Measurements from ENCODE around the gene ACSM3. TPM values are rescaled to one million over a fixed set of nuclear protein-coding genes. Genes with fewer than 3 reads are reported as not detected.
"Not testable (repeated sequence)": the region's sequence is repeated elsewhere in the genome, so short reads cannot be mapped to it uniquely, and the experiment has no call there.

ACSM3 gene, protein sequence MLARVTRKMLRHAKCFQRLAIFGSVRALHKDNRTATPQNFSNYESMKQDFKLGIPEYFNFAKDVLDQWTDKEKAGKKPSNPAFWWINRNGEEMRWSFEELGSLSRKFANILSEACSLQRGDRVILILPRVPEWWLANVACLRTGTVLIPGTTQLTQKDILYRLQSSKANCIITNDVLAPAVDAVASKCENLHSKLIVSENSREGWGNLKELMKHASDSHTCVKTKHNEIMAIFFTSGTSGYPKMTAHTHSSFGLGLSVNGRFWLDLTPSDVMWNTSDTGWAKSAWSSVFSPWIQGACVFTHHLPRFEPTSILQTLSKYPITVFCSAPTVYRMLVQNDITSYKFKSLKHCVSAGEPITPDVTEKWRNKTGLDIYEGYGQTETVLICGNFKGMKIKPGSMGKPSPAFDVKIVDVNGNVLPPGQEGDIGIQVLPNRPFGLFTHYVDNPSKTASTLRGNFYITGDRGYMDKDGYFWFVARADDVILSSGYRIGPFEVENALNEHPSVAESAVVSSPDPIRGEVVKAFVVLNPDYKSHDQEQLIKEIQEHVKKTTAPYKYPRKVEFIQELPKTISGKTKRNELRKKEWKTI
- 1.8 and 2.0 TPM in 2 replicates for total RNA-seq (2014; rRNA removed; shearing (Covaris generic))

DNA sequence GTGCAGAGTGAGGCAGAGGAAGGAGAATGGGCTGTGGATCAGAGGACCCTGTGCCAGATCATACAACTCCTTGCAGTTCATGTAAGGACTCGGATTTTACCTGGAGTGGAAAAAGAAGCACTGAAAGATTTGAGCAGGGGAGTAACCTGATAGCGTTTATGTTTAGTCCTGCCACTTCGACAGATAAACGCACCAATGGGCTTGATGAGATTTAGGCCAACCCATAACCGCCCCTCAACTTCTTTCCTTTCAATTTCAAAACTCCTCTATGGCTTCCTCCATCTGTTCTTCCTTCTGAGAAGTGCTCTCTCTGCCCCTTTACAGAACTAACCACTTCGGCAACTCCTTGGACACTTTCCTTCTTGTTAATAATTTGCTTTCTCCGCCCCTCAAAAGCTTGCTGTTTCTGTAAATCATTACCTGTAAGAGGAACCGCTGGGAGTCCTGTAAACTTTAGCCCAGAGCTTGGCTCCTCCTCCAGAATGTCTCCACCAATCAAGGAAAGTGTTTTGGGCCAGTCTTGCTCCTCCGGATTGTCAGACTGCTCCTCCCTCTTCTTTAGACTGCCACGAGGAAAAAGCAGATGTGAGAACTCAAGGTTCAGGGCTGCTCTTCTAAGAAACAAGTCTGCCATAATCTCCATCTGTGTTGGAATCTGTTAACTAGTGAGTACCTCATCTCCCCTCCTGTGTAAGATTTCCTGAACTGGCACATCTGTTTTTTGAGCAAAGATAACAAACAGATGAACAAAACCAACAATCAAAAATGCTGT lies at the start of gene ACSM3:
Gene ACSM3 (plus strand): TSS at position 554 of the 772 bp plus-strand sequence. CDS start 6,021 bp downstream, outside the sequence.
- Histone ChIP-seq H3K27ac (no peak within 1 kb of the TSS), H3K4me3 (peak within 1 kb of the TSS; percentile 49), H3K36me3 (no peaks in the 10 kb centered on the region), H3K9me3 (replicated peaks) (no peaks in the 10 kb centered on the region), H3K4me1 (no peaks in the 10 kb centered on the region), H3K27me3 (no peaks in the 10 kb centered on the region)
- peak; percentile 31 to 70 for DNase-seq

DNA sequence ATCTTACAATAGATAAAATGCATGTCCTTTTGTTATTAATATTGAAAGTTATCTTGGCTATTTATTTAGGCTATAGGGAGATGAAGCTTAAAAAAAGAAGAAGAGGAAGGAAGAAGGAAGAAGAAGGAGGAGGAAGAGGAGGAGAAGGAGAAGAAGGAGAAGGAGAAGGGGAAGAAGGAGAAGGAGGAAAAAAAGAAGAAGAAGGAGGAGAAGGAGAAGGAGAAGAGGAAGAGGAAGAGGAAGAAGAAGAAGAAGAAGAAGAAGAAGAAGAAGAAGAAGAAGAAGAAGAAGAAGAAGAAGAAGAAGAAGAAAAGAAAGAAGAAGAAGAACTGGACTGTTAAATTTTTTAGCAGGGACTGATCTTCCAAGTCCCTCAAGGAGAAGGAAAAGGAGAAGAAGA lies 46.1 kb upstream of the ACSM3 start:
- not testable (repeated sequence) for DNase-seq; H3K27ac ChIP-seq; H3K36me3 ChIP-seq; H3K27me3 ChIP-seq; H3K4me3 ChIP-seq; H3K9me3 ChIP-seq (replicated peaks)
- peaks cover 14% of the 10 kb centered on the region for H3K4me1 ChIP-seq

DNA sequence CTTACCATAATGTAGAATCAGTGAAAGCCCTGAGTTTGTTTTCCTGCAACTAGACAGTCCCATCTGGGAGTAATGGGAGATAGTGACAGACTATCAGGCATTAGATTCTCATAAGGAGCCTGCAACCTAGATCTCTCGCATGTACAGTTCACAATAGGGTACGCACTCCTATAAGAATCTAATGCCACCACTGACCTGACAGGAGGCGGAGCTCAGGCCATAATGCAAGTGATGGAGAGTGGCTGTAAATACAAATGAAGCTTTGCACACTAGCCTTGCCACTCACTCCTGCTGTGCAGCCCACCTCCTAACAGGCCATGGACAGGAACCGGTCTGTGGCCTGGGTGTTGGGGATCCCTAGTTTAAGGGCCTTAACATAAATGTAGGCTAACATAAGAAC lies 43.6 kb upstream of the ACSM3 start:
- DNase-seq = peak; percentile 64 to 72
- H3K4me1 ChIP-seq = peaks cover 14% of the 10 kb centered on the region
- no peaks in the 10 kb centered on the region for H3K27me3 ChIP-seq
- no peak overlapping the region for H3K4me3 ChIP-seq
- H3K9me3 ChIP-seq (replicated peaks) = no peaks in the 10 kb centered on the region
- no peak overlapping the region for H3K27ac ChIP-seq
- H3K36me3 ChIP-seq = no peaks in the 10 kb centered on the region

DNA sequence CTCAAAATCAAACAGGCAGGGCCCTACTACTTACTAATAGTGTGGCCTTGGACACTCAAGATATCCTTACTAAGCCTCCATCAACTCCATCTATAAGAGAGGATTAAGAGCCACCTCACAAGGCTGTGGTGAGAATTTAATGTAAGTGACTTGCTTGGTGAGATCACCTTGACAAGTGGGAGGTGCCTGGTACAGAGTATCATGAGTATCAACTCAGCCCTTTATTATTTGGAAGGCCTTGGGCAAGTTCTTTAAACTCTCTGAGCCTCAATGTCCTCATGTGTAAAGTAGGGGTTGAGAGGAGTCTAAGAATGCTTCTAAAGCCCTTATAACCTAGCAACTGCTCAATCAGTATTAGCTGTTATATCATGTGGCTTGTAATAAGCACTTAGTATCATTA lies 37.2 kb upstream of the ACSM3 start:
- Histone ChIP-seq H3K27me3 (no peaks in the 10 kb centered on the region), H3K27ac (no peak overlapping the region), H3K36me3 (no peaks in the 10 kb centered on the region), H3K4me1 (no peaks in the 10 kb centered on the region), H3K4me3 (no peak overlapping the region), H3K9me3 (replicated peaks) (no peaks in the 10 kb centered on the region)
- no peak for DNase-seq

DNA sequence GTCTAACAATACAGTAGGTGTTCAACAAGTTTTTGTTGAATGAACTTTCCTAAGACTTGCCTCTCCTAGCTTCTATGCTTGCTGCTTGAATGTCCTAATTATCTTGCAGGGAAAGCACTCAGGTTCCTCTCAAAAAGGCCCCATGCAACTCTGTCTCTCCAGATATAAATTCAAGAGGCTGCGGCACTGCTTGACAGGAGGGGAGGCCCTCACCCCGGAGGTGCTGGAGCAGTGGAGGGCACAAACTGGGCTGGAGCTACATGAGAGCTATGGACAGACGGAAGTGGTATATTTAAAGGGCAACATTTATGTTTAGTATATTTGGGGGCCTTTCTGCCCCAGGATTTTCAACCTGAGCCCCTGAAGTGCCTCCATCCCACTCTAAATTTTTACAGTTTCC lies 36.6 kb upstream of the ACSM3 start:
- H3K4me3 ChIP-seq = no peak overlapping the region
- DNase-seq = no peak

DNA sequence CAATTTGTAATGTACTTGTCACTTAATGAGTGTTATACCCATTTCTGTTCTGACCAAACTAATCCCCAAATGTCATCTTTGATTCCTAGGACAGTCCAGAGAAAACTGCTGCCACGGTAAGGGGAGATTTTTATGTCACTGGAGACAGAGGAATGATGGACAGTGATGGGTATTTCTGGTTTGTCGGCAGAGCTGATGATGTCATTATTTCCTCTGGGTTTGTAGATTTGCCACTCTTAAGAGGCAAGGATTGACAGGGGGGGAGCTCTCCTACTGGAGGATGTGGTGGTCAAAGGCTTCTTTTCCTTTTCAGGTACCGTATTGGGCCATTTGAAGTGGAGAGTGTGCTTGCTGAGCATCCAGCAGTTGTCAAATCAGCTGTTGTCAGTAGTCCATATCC lies 34.7 kb upstream of the ACSM3 start:
- Histone ChIP-seq H3K4me3 (no peak overlapping the region), H3K27ac (no peak overlapping the region), H3K9me3 (replicated peaks) (no peaks in the 10 kb centered on the region), H3K36me3 (no peaks in the 10 kb centered on the region; the same call in 1 of the 2 replicates), H3K27me3 (no peaks in the 10 kb centered on the region), H3K4me1 (no peaks in the 10 kb centered on the region)
- no peak for DNase-seq

More for the DNA sequence above, 36.6 kb upstream of the ACSM3 start:
- Histone ChIP-seq H3K27me3 (no peaks in the 10 kb centered on the region), H3K36me3 (no peaks in the 10 kb centered on the region), H3K4me1 (no peaks in the 10 kb centered on the region), H3K9me3 (replicated peaks) (no peaks in the 10 kb centered on the region), H3K27ac (no peak overlapping the region)

DNA sequence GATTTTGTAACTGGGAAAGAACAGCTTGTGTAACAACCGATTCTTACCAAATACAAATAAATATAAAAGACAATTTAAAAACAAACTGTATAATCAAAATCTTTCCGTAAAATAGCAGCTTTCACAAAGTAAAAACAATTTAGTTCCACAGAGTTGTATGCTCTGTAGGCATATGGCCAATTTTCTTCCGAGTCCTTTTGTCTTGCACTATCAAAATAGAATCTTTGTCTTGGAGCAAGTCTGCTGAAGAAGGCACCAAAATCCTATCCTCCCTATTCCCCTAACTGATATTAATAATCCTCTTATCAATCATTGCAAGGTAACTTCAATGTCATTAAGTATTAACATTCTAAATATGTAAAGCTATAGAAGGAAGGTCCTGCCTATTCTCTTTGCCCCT lies 29.8 kb upstream of the ACSM3 start:
- Histone ChIP-seq H3K36me3 (peaks cover 39% of the 10 kb centered on the region), H3K9me3 (replicated peaks) (no peaks in the 10 kb centered on the region), H3K27ac (no peak overlapping the region), H3K4me3 (no peak overlapping the region), H3K4me1 (no peaks in the 10 kb centered on the region), H3K27me3 (no peaks in the 10 kb centered on the region)
- no peak for DNase-seq

DNA sequence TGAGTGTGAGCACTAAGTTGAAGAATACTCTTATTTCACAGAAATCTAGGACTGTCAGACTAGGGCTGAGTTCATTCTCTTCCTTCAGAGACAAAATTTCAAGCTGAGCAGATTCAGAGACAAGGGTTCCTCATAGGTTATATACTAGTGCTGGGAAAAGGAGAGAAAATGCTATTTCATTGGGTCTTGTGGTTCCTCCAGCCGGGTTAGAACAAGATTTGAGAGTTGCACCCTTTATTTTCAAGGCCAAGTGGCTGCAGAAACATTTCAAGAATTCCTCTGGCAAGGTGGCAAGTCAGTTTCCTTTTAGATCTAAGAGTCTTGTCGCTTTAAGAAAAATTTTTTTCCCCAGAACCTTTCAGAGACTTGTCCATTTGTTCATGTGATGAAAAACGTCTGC lies 29.0 kb upstream of the ACSM3 start:
- H3K36me3 ChIP-seq = peaks cover 42% of the 10 kb centered on the region
- no peak for DNase-seq
- H3K9me3 ChIP-seq (replicated peaks) = no peaks in the 10 kb centered on the region
- no peaks in the 10 kb centered on the region for H3K4me1 ChIP-seq
- H3K4me3 ChIP-seq = no peak overlapping the region
- H3K27me3 ChIP-seq = no peaks in the 10 kb centered on the region
- H3K27ac ChIP-seq = no peak overlapping the region

DNA sequence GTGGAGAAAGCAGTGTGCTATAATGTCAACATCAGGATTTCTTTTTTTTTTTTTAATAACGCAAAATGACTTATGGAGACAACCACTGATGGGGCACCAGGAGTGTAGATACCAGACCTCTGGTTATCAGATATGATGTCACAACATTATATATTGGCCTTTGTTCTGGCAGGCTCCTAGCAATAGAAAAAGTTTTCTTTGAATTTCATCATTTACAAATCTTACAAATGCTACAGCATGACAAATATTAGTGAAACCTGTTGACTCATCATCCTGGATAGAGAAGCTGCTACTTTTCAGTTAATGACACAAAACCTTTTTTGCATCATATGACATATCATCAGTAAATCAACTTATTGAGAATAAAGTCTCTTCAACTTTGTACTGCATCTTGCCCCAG lies 28.3 kb upstream of the ACSM3 start:
- no peak overlapping the region for H3K4me3 ChIP-seq
- H3K4me1 ChIP-seq = no peaks in the 10 kb centered on the region
- peaks cover 44% of the 10 kb centered on the region for H3K36me3 ChIP-seq
- H3K27ac ChIP-seq = no peak overlapping the region
- H3K9me3 ChIP-seq (replicated peaks) = no peaks in the 10 kb centered on the region
- DNase-seq = no peak
- H3K27me3 ChIP-seq = no peaks in the 10 kb centered on the region

DNA sequence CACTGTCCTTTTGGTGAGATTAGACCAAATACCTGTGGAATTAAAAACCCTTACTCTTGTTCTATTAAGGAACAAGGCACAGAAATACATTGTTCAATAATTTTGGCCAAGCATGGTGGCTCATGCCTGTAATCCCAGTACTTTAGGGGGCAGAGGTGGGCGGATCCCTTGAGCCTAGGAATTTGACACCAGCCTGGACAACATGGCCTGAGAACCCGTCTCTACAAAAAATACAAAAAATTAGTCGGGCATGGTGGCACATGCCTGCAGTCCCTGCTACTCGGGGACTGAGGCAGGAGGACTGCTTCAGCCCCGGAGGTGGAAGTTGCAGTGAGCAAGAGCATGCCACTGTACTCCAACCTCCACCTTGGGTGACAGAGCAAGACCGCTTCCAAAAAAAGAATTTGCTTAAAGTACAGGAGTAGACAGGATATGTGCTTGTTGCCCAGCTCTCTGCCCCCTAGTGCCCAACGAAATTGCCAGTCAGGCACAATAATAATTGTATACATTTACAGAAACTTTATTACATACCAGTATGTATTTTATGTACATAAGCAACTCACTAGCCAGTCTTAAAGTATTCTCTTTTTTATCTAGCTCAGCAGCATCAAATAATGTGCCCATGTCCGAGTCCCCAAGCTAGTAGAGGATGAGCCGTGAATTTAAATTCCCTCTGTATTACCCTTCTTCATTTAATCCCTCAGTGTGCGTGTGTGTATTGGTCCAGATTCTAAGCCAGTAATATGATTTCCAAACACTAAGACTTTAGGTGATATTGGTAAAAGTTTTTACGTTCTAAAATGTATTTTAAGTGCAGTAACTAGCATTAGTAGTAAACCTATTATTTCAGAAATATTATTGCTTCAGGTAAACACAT lies 23.6 kb upstream of the ACSM3 start:
- H3K4me3 ChIP-seq = peak overlapping the region; percentile 99
- peaks cover 38% of the 10 kb centered on the region for H3K36me3 ChIP-seq
- H3K4me1 ChIP-seq = peaks cover 3% of the 10 kb centered on the region; the same call in 1 of the 2 replicates
- H3K27ac ChIP-seq = peak overlapping the region; percentile 91
- peak in 1 of 2 experiments; percentile 20 for DNase-seq
- no peaks in the 10 kb centered on the region for H3K9me3 ChIP-seq (replicated peaks)
- no peaks in the 10 kb centered on the region for H3K27me3 ChIP-seq

DNA sequence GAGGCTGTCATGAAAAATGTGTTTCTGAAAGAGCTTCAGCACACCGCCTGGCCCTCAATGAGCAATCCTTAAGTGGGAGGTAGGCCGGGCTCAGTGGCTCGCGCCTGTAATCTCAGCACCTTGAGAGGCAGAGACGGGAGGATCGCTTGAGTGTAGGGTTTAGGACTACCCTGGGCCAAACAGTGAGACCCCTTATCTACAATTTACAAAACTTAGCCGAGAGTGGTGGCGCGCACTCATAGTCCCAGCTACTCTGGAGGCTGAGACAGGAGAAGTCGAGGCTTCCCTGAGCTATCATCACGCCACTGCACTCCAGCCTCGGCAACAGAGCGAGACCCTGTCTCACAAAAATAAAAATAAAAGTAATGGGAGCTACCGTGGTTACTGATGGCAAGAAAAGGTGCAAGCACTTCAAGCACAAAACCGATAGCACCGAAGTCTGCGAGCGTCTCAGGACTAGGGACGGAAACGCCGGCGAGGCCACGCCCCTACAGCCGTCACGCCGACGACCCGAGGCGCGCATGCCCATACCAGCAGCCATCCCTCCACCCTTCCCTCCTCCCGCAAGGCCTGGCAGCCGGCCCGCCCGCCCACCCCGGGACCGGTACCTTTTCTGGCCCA lies 22.8 kb upstream of the ACSM3 start:
- Histone ChIP-seq H3K27me3 (no peaks in the 10 kb centered on the region), H3K27ac (peak overlapping the region; percentile 91), H3K36me3 (peaks cover 32% of the 10 kb centered on the region), H3K9me3 (replicated peaks) (no peaks in the 10 kb centered on the region), H3K4me3 (peak overlapping the region; percentile 99), H3K4me1 (peaks cover 3% of the 10 kb centered on the region; the same call in 1 of the 2 replicates)
- DNase-seq = peak; percentile 82 to 83

DNA sequence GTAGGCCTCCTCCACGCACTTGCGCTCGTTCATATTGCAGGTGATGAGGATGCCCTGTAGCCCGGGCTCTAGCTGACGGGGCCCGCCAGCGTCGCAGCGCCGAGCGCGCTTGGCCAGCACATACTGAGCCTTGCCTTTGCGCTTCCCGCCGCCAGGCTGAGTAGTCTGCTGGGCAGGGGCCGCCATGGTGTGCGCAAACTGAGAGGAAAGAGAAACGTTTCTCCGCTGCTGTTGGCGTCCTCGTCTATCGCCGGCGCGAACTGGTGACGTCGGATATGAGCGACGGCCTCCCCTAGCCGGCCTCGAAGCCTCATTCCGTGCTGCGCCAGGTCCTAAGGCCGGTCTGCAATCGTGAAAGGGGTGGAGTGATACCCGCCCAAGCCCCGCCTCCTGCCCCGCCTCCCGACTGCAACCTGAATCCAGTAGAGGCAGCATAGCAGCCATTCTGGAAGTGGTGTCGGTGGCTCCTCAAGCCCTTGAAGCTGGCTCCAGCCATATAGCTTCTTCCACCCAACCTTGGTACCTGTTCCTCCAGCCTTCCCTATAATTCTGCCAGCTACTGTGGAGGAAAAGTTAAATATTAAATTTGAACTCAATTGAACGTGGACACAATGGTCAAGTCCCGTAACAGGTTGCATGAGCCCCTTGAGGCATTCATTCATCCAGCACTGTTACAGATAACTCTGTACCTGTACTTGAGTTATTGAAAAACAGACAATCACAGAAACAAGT lies 22.1 kb upstream of the ACSM3 start, which contains the start of gene THUMPD1:
Gene THUMPD1 (minus strand): TSS at position 265 of the 732 bp plus-strand sequence. CDS start 79 bp downstream, at position 186.
- H3K27ac ChIP-seq = peak within 1 kb of the TSS; percentile 91
- peaks cover 3% of the 10 kb centered on the region; the same call in 1 of the 2 replicates for H3K4me1 ChIP-seq
- DNase-seq = peak; percentile 95
- H3K9me3 ChIP-seq (replicated peaks) = no peaks in the 10 kb centered on the region
- no peaks in the 10 kb centered on the region for H3K27me3 ChIP-seq
- peaks cover 27% of the 10 kb centered on the region for H3K36me3 ChIP-seq
- H3K4me3 ChIP-seq = peak within 1 kb of the TSS; percentile 99

DNA sequence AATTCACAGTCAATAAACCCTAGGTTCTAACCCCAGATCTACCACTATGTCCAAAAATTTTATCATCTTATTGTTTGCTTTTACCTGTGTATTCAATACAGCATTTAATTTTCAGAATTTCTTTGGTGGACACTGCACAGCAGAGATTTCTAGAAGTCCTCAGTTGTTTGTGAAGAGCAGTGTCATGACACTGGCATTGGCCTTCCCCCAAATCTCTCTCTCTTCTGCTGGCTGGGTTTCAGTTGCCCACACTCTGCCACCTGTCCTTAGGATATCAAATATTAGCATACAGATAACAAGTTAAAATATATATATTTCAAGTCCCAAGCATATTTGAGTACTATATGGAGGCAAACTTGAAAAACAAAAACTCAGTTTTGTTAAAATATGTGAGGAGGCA lies 20.2 kb upstream of the ACSM3 start:
- H3K4me3 ChIP-seq = no peak overlapping the region
- no peak overlapping the region for H3K27ac ChIP-seq
- H3K27me3 ChIP-seq = no peaks in the 10 kb centered on the region
- H3K4me1 ChIP-seq = peaks cover 3% of the 10 kb centered on the region; the same call in 1 of the 2 replicates
- peaks cover 8% of the 10 kb centered on the region; the same call in 1 of the 2 replicates for H3K36me3 ChIP-seq
- no peak for DNase-seq
- H3K9me3 ChIP-seq (replicated peaks) = 0 out of 2 replicates have a peak, but pooled peaks cover 3% of the 10 kb centered on the region

Measured in SJCRH30 (cell line).